ENCODE data around the gene PZP.
"Not testable (repeated sequence)": the region's sequence is repeated elsewhere in the genome, so short reads cannot be mapped to it uniquely, and the experiment has no call there.

PZP gene

GRCh38 chr12:9139588-9140290 is 68.5 kb downstream of the PZP start:
- H2AK5ac ChIP-seq (ENCODE audit: low read length); H3K79me1 ChIP-seq (ENCODE audit: low read length); H3K18ac ChIP-seq (ENCODE audit: low read length); H4K8ac ChIP-seq (ENCODE audit: low read depth, low read length); H3K27me3 ChIP-seq (ENCODE audit: insufficient read depth, low read length, poor library complexity); H3K4me2 ChIP-seq (ENCODE audit: low read length); H3K23ac ChIP-seq (ENCODE audit: low read length); H3K4me3 ChIP-seq (ENCODE audit: low read length); H3K4me1 ChIP-seq (ENCODE audit: control insufficient read depth, low read depth, low read length); H3K9ac ChIP-seq (ENCODE audit: low read length); H3K27ac ChIP-seq (ENCODE audit: low read depth, low read length); H4K5ac ChIP-seq (ENCODE audit: low read length); H3K4ac ChIP-seq (ENCODE audit: low read depth, low read length); H3K56ac ChIP-seq (ENCODE audit: low read length); DNase-seq; H3K79me2 ChIP-seq (ENCODE audit: control insufficient read depth, insufficient read depth, low read length); H3K36me3 ChIP-seq (ENCODE audit: control insufficient read depth, insufficient read depth, low read length); H2BK15ac ChIP-seq (replicated peaks; ENCODE audit: low read depth); H2BK5ac ChIP-seq (ENCODE audit: low read length); H2BK120ac ChIP-seq (ENCODE audit: low read depth, low read length): not testable (repeated sequence)
- WGBS (ENCODE audit: extremely low coverage, insufficient coverage, low lambda C conversion rate) = no CpG with 5 or more reads among the region's 2 CpGs

GRCh38 chr12:9135903-9136310 is 72.3 kb downstream of the PZP start:
- no peak overlapping the region for H4K5ac ChIP-seq (ENCODE audit: low read length)
- H3K23ac ChIP-seq (ENCODE audit: low read length) = no peak overlapping the region
- H3K56ac ChIP-seq (ENCODE audit: low read length) = no peak overlapping the region
- no peak overlapping the region for H3K18ac ChIP-seq (ENCODE audit: low read length)
- H3K4me1 ChIP-seq (ENCODE audit: control insufficient read depth, low read depth, low read length) = no peaks in the 10 kb centered on the region
- H3K27me3 ChIP-seq (ENCODE audit: insufficient read depth, low read length, poor library complexity) = no peaks in the 10 kb centered on the region
- DNase-seq = no peak
- WGBS (ENCODE audit: extremely low coverage, insufficient coverage, low lambda C conversion rate) = no CpG with 5 or more reads among the region's 5 CpGs
- H2BK120ac ChIP-seq (ENCODE audit: low read depth, low read length) = no peak overlapping the region
- no peak overlapping the region for H2BK15ac ChIP-seq (replicated peaks; ENCODE audit: low read depth)
- no peak overlapping the region for H4K8ac ChIP-seq (ENCODE audit: low read depth, low read length)
- H3K4ac ChIP-seq (ENCODE audit: low read depth, low read length) = no peak overlapping the region
- H3K9ac ChIP-seq (ENCODE audit: low read length) = no peak overlapping the region
- no peak overlapping the region for H3K4me2 ChIP-seq (ENCODE audit: low read length)
- H3K79me2 ChIP-seq (ENCODE audit: control insufficient read depth, insufficient read depth, low read length) = no peaks in the 10 kb centered on the region
- H3K79me1 ChIP-seq (ENCODE audit: low read length) = no peaks in the 10 kb centered on the region
- no peak overlapping the region for H2AK5ac ChIP-seq (ENCODE audit: low read length)
- no peak overlapping the region for H3K4me3 ChIP-seq (ENCODE audit: low read length)
- no peak overlapping the region for H2BK5ac ChIP-seq (ENCODE audit: low read length)
- H3K36me3 ChIP-seq (ENCODE audit: control insufficient read depth, insufficient read depth, low read length) = no peaks in the 10 kb centered on the region
- no peak overlapping the region for H3K27ac ChIP-seq (ENCODE audit: low read depth, low read length)

GRCh38 chr12:9134981-9135628 is 73.1 kb downstream of the PZP start:
- H2AK5ac ChIP-seq (ENCODE audit: low read length) = no peak overlapping the region
- no peaks in the 10 kb centered on the region for H3K79me1 ChIP-seq (ENCODE audit: low read length)
- peak; percentile 27 for DNase-seq
- no peak overlapping the region for H4K5ac ChIP-seq (ENCODE audit: low read length)
- WGBS (ENCODE audit: extremely low coverage, insufficient coverage, low lambda C conversion rate) = no CpG with 5 or more reads among the region's 16 CpGs
- no peak overlapping the region for H3K4me2 ChIP-seq (ENCODE audit: low read length)
- no peaks in the 10 kb centered on the region for H3K36me3 ChIP-seq (ENCODE audit: control insufficient read depth, insufficient read depth, low read length)
- no peak overlapping the region for H3K27ac ChIP-seq (ENCODE audit: low read depth, low read length)
- H2BK5ac ChIP-seq (ENCODE audit: low read length) = no peak overlapping the region
- H3K9ac ChIP-seq (ENCODE audit: low read length) = no peak overlapping the region
- no peak overlapping the region for H2BK15ac ChIP-seq (replicated peaks; ENCODE audit: low read depth)
- no peak overlapping the region for H4K8ac ChIP-seq (ENCODE audit: low read depth, low read length)
- no peak overlapping the region for H3K4ac ChIP-seq (ENCODE audit: low read depth, low read length)
- no peak overlapping the region for H3K4me3 ChIP-seq (ENCODE audit: low read length)
- H3K27me3 ChIP-seq (ENCODE audit: insufficient read depth, low read length, poor library complexity) = no peaks in the 10 kb centered on the region
- no peak overlapping the region for H2BK120ac ChIP-seq (ENCODE audit: low read depth, low read length)
- no peak overlapping the region for H3K56ac ChIP-seq (ENCODE audit: low read length)
- H3K4me1 ChIP-seq (ENCODE audit: control insufficient read depth, low read depth, low read length) = no peaks in the 10 kb centered on the region
- no peaks in the 10 kb centered on the region for H3K79me2 ChIP-seq (ENCODE audit: control insufficient read depth, insufficient read depth, low read length)
- H3K18ac ChIP-seq (ENCODE audit: low read length) = no peak overlapping the region
- H3K23ac ChIP-seq (ENCODE audit: low read length) = no peak overlapping the region

GRCh38 chr12:9133216-9133916 is 74.8 kb downstream of the PZP start:
- no peaks in the 10 kb centered on the region for H3K79me2 ChIP-seq (ENCODE audit: control insufficient read depth, insufficient read depth, low read length)
- H3K56ac ChIP-seq (ENCODE audit: low read length) = no peak overlapping the region
- H3K4ac ChIP-seq (ENCODE audit: low read depth, low read length) = no peak overlapping the region
- H3K9ac ChIP-seq (ENCODE audit: low read length) = no peak overlapping the region
- no peak overlapping the region for H2AK5ac ChIP-seq (ENCODE audit: low read length)
- no peak for DNase-seq
- H3K36me3 ChIP-seq (ENCODE audit: control insufficient read depth, insufficient read depth, low read length) = no peaks in the 10 kb centered on the region
- H2BK120ac ChIP-seq (ENCODE audit: low read depth, low read length) = no peak overlapping the region
- H3K4me3 ChIP-seq (ENCODE audit: low read length) = no peak overlapping the region
- H3K4me1 ChIP-seq (ENCODE audit: control insufficient read depth, low read depth, low read length) = no peaks in the 10 kb centered on the region
- WGBS (ENCODE audit: extremely low coverage, insufficient coverage, low lambda C conversion rate) = no CpG with 5 or more reads among the region's 1 CpG
- no peak overlapping the region for H3K4me2 ChIP-seq (ENCODE audit: low read length)
- H3K27me3 ChIP-seq (ENCODE audit: insufficient read depth, low read length, poor library complexity) = no peaks in the 10 kb centered on the region
- no peak overlapping the region for H3K27ac ChIP-seq (ENCODE audit: low read depth, low read length)
- H3K18ac ChIP-seq (ENCODE audit: low read length) = no peak overlapping the region
- H2BK15ac ChIP-seq (replicated peaks; ENCODE audit: low read depth) = no peak overlapping the region
- H2BK5ac ChIP-seq (ENCODE audit: low read length) = no peak overlapping the region
- H3K79me1 ChIP-seq (ENCODE audit: low read length) = no peaks in the 10 kb centered on the region
- H4K8ac ChIP-seq (ENCODE audit: low read depth, low read length) = no peak overlapping the region
- no peak overlapping the region for H3K23ac ChIP-seq (ENCODE audit: low read length)
- no peak overlapping the region for H4K5ac ChIP-seq (ENCODE audit: low read length)

GRCh38 chr12:9132008-9132535 is 76.1 kb downstream of the PZP start:
- Histone ChIP-seq H2BK120ac (ENCODE audit: low read depth, low read length) (no peak overlapping the region), H2AK5ac (ENCODE audit: low read length) (no peak overlapping the region), H2BK15ac (replicated peaks; ENCODE audit: low read depth) (no peak overlapping the region), H3K36me3 (ENCODE audit: control insufficient read depth, insufficient read depth, low read length) (no peaks in the 10 kb centered on the region), H3K18ac (ENCODE audit: low read length) (no peak overlapping the region), H4K5ac (ENCODE audit: low read length) (no peak overlapping the region), H2BK5ac (ENCODE audit: low read length) (no peak overlapping the region), H3K4ac (ENCODE audit: low read depth, low read length) (no peak overlapping the region), H3K9ac (ENCODE audit: low read length) (no peak overlapping the region), H3K79me1 (ENCODE audit: low read length) (no peaks in the 10 kb centered on the region), H3K4me1 (ENCODE audit: control insufficient read depth, low read depth, low read length) (no peaks in the 10 kb centered on the region), H4K8ac (ENCODE audit: low read depth, low read length) (no peak overlapping the region), H3K56ac (ENCODE audit: low read length) (no peak overlapping the region), H3K4me3 (ENCODE audit: low read length) (no peak overlapping the region), H3K79me2 (ENCODE audit: control insufficient read depth, insufficient read depth, low read length) (no peaks in the 10 kb centered on the region), H3K27me3 (ENCODE audit: insufficient read depth, low read length, poor library complexity) (no peaks in the 10 kb centered on the region), H3K4me2 (ENCODE audit: low read length) (no peak overlapping the region), H3K27ac (ENCODE audit: low read depth, low read length) (no peak overlapping the region), H3K23ac (ENCODE audit: low read length) (no peak overlapping the region)
- no CpG with 5 or more reads among the region's 1 CpG for WGBS (ENCODE audit: extremely low coverage, insufficient coverage, low lambda C conversion rate)
- DNase-seq = no peak
